Measurements from ENCODE around the gene SIX5. TPM values are rescaled to one million over a fixed set of nuclear protein-coding genes. Genes with fewer than 3 reads are reported as not detected.

Gene SIX5
- total and polyA plus RNA-seq, 9 of the 15 experiments (the other 6 are each of a cell fraction or from before 2014, with no cell fraction given): 1.4 to 17.2 (median 7.4) TPM; not detected in 2

GRCh38 chr19:45767881-45768654, 984 bp downstream of the SIX5 start (continued):
- no peak for TF ChIP-seq TRIM25 (IDR thresholded peaks at IDR 0.05; ENCODE audit: borderline replicate concordance)
- no peak for TF ChIP-seq IRF2 (CRISPR knock-in tag; IDR thresholded peaks at IDR 0.05)
- TF ChIP-seq BRD4 (IDR thresholded peaks at IDR 0.05): no peak
- TF ChIP-seq THRB (CRISPR knock-in tag; conservative IDR thresholded peaks at IDR 0.05): no peak
- no peak for TF ChIP-seq ZNF232 (CRISPR knock-in tag; IDR thresholded peaks at IDR 0.05)
- TF ChIP-seq CXXC5 (CRISPR knock-in tag; IDR thresholded peaks at IDR 0.05): peak; percentile 54
- TF ChIP-seq RBM22 (IDR thresholded peaks at IDR 0.05; ENCODE audit: low read depth, low read length, poor library complexity, severe bottlenecking): peak; percentile 45
- peak; percentile 27; the same call in 1 of the 2 replicates for TF ChIP-seq MBD2 (IDR thresholded peaks at IDR 0.05; ENCODE audit: borderline replicate concordance, low read depth)
- TF ChIP-seq NCOR1 (IDR thresholded peaks at IDR 0.05): no peak
- peak; percentile 71 for TF ChIP-seq L3MBTL2 (IDR thresholded peaks at IDR 0.05)
- TF ChIP-seq MYC (IDR thresholded peaks at IDR 0.05; ENCODE audit: low read depth, low read length): peak; percentile 74
- peak; percentile 54; the same call in 1 of the 2 replicates for TF ChIP-seq MYC (CRISPR knock-in tag; IDR thresholded peaks at IDR 0.05; ENCODE audit: borderline replicate concordance, low read depth)
- no peak; the same call in 1 of the 2 replicates for TF ChIP-seq ETS1 (conservative IDR thresholded peaks at IDR 0.05; ENCODE audit: control insufficient read depth, low read depth, low read length)
- TF ChIP-seq EGR1 (conservative IDR thresholded peaks at IDR 0.05): no peak
- TF ChIP-seq CBFB (CRISPR knock-in tag; IDR thresholded peaks at IDR 0.05): no peak
- TF ChIP-seq ZNF354B (CRISPR knock-in tag; IDR thresholded peaks at IDR 0.05): no peak
- TF ChIP-seq PURB (CRISPR knock-in tag; IDR thresholded peaks at IDR 0.05; ENCODE audit: low read depth): no peak
- no peak for TF ChIP-seq MLX (CRISPR knock-in tag; conservative IDR thresholded peaks at IDR 0.05)
- no peak for TF ChIP-seq XRCC3 (IDR thresholded peaks at IDR 0.05)
- TF ChIP-seq EZH2 (IDR thresholded peaks at IDR 0.05; ENCODE audit: borderline replicate concordance, low read depth, low read length): no peak
- no peak for TF ChIP-seq ZNF830 (CRISPR knock-in tag; IDR thresholded peaks at IDR 0.05)
- peak; percentile 89 for TF ChIP-seq CHD1 (IDR thresholded peaks at IDR 0.05; ENCODE audit: low read length)
- no peak for TF ChIP-seq TSC22D4 (tag; IDR thresholded peaks at IDR 0.05)
- no peak for TF ChIP-seq ZNF408 (CRISPR knock-in tag; IDR thresholded peaks at IDR 0.05; ENCODE audit: low read depth)
- TF ChIP-seq MYBL2 (IDR thresholded peaks at IDR 0.05; ENCODE audit: low read depth): no peak
- TF ChIP-seq MYBL2 (CRISPR knock-in tag; IDR thresholded peaks at IDR 0.05; ENCODE audit: borderline replicate concordance): no peak
